Colonic mucosa (tissue), 4 donors: ENCODE measurements around the gene ITPKB. TPM values are rescaled to one million over a fixed set of nuclear protein-coding genes. Genes with fewer than 3 reads are reported as not detected.
A peak's percentile ranks its signal among the peaks of the same experiment; 100 is the strongest.

ENCODE experiments used
- DNase-seq: peaks from one replicate; pipeline ENCODE4 v3.0.0-alpha.2; 2020
- H3K27ac ChIP-seq: fragments of 200-600 bp; one replicate; pipeline ENCODE4 v1.8.0; 2021
- H3K27me3 ChIP-seq: fragments of 200-600 bp; one replicate; pipeline ENCODE4 v1.8.0; 2021
- H3K36me3 ChIP-seq: fragments of 200-600 bp; one replicate; pipeline ENCODE4 v1.8.0; 2021
- H3K4me1 ChIP-seq: fragments of 200-600 bp; one replicate; pipeline ENCODE4 v1.8.0; 2021; ENCODE audit warnings: mild to moderate bottlenecking
- H3K4me3 ChIP-seq: fragments of 200-600 bp; one replicate; pipeline ENCODE4 v1.8.0; 2021
- H3K9ac ChIP-seq, 2 donors: one replicate each; pipeline ENCODE4 v1.7.0; 2013; ENCODE audit warnings: control low read depth in 2 of 2, low read depth in 2 of 2, low read length in 2 of 2
- H3K9me3 ChIP-seq: fragments of 200-600 bp; one replicate; pipeline ENCODE4 v1.8.0; 2021
- intact Hi-C: fragments of 100-400 bp; cut with DNase I; formaldehyde crosslinking; loops from one replicate; pipeline ENCODE4 v1.14.1; 2022
- total RNA-seq, 2 donors: library from RNA; stranded (reverse); fragmentation: NEBNext Ultra II Directional in 1 of 2; extraction: Animal tissue kit (Norgen Biotek cat#: 25700) in 1 of 2; gene quantifications; one replicate each; pipeline ENCODE4 v1.2.1, GENCODE V29; 2021
- TF ChIP-seq, protein P1 (sequence below): fragments of 200-600 bp; IDR thresholded peaks from one replicate; pipeline ENCODE4 v1.8.0; 2022; ENCODE audit warnings: antibody characterized with exemption, mild to moderate bottlenecking
- donor health status: healthy.
- donor health status: DM: no; HTN: no; CAD: no.
- donor health status: DM: no; HTN: no; CAD: no.

Gene ITPKB
- total RNA-seq, 2 donors from 2014 or later, result 11.6 to 16.9 TPM

DNA sequence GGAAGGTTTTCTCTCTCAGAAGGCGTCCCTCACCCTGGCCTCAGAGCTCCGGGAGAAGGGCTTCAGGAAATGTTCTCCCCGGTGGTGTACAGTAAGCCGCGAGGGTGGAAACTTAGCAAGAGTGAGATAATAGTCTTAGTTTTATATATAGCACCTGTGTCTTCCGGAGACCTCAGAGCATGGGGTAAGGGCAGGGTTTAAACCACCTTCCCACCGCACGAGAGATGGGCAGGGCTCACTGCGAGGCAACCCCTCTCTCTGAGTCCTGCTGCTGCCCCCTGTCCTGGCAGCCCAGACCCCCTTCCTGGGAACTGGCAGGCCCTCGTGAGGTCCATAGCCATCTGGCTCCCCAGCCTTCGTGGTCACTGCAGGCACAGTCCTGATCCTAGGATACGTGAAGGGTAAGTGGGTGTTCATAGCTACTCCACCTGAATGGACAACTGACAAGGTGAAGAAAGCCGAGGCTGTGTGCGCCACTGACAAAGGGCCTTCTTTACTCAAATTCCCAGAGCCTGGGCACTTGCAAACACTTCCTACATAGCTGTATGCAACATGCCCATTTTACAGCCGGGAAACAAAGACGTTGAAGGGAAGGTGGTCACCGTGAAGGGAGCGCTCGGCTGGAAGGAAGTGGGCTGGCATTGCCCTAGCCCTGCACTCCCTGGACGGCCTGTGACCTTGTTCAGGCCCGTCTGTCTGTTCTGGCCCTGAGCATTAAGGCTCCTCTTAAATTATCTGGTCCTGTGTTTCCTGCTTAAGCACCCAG lies 26.9 kb downstream of the ITPKB start:
- TF ChIP-seq, protein P1, sequence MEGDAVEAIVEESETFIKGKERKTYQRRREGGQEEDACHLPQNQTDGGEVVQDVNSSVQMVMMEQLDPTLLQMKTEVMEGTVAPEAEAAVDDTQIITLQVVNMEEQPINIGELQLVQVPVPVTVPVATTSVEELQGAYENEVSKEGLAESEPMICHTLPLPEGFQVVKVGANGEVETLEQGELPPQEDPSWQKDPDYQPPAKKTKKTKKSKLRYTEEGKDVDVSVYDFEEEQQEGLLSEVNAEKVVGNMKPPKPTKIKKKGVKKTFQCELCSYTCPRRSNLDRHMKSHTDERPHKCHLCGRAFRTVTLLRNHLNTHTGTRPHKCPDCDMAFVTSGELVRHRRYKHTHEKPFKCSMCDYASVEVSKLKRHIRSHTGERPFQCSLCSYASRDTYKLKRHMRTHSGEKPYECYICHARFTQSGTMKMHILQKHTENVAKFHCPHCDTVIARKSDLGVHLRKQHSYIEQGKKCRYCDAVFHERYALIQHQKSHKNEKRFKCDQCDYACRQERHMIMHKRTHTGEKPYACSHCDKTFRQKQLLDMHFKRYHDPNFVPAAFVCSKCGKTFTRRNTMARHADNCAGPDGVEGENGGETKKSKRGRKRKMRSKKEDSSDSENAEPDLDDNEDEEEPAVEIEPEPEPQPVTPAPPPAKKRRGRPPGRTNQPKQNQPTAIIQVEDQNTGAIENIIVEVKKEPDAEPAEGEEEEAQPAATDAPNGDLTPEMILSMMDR, result no peak
- peaks cover 3% of the 10 kb centered on the region for H3K4me1 ChIP-seq
- H3K36me3 ChIP-seq, result no peaks in the 10 kb centered on the region
- no peaks in the 10 kb centered on the region for H3K27me3 ChIP-seq
- intact Hi-C loops, result no loop called here
- no peak overlapping the region for H3K27ac ChIP-seq
- H3K9me3 ChIP-seq, result no peaks in the 10 kb centered on the region
- no peak overlapping the region for H3K9ac ChIP-seq
- DNase-seq, result no peak
- no peak overlapping the region for H3K4me3 ChIP-seq

DNA sequence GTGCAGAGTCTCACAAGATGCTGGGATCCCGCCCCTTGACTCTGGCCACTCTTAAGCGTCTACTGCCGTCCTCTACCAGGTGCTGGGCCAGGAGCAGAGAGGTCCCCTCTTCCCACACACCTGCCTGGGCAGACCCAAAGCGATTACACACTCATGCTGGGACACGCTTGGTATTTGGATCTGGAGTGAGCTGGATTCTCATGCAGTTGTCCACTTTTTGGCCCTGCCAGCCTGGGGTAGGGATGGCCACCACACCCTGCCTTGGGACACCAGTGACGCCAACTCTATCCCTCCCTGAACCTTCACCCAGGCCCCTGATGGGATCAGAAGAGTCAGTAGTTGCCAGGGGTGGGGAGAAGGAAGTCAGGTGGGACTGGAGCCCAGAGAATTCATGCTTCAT lies 28.6 kb downstream of the ITPKB start:
- TF ChIP-seq, protein P1, result no peak
- H3K4me1 ChIP-seq, result peaks cover 3% of the 10 kb centered on the region
- H3K9me3 ChIP-seq, result no peaks in the 10 kb centered on the region
- H3K27me3 ChIP-seq, result no peaks in the 10 kb centered on the region
- H3K27ac ChIP-seq, result no peak overlapping the region
- no peak overlapping the region for H3K4me3 ChIP-seq
- no peak for DNase-seq
- H3K9ac ChIP-seq, result no peak overlapping the region
- intact Hi-C loops, result no loop called here
- H3K36me3 ChIP-seq, result no peaks in the 10 kb centered on the region

DNA sequence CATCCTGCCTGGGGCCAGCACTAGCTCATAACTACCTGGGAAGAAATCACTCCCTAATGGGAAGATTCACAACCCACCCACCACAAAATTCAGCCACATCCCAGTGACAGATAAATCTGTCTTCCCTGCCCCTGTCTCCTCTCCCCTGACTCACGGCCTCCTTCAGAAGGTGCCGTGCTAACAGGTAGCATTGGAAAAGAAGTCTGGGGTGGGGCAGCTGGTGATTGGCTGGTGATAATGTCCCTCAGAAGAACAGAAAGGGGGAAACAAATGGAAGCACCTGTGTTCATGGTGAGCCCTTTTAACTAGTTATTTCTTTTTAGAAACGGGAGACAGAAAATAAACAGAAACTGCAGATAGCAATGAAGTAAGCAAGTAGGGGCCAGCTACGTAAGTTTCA lies 29.1 kb downstream of the ITPKB start:
- Histone ChIP-seq H3K27ac (no peak overlapping the region), H3K36me3 (no peaks in the 10 kb centered on the region), H3K4me1 (peaks cover 3% of the 10 kb centered on the region), H3K9ac (no peak overlapping the region), H3K9me3 (no peaks in the 10 kb centered on the region), H3K4me3 (no peak overlapping the region), H3K27me3 (no peaks in the 10 kb centered on the region)
- intact Hi-C loops, result no loop called here
- TF ChIP-seq, protein P1, result no peak
- DNase-seq, result no peak

DNA sequence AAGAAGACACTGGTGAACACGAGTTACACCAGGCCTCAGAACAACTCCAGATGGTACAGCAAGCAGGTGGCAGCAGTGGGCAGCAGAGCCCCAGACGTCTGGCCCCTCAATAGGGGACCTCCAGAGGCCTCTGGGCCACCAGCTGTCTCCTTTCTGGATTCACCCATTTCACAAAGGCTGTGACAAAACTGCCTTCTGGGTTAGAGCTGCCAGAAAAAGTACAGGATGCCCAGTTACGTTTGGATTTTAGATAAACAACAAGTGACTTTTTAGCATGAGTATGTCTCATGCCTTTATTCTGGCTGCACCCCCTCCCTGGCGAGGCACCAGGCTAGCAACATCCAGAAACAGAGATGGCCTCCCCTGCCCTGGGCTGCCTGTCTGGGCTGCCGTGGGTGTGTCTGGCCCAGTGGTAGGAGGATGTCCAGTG lies 30.1 kb downstream of the ITPKB start:
- Histone ChIP-seq H3K4me1 (peaks cover 3% of the 10 kb centered on the region), H3K27me3 (no peaks in the 10 kb centered on the region), H3K9me3 (no peaks in the 10 kb centered on the region), H3K9ac (no peak overlapping the region), H3K36me3 (no peaks in the 10 kb centered on the region), H3K27ac (peak overlapping the region; percentile 32), H3K4me3 (no peak overlapping the region)
- intact Hi-C loops, result no loop called here
- no peak for DNase-seq
- TF ChIP-seq, protein P1, result no peak

DNA sequence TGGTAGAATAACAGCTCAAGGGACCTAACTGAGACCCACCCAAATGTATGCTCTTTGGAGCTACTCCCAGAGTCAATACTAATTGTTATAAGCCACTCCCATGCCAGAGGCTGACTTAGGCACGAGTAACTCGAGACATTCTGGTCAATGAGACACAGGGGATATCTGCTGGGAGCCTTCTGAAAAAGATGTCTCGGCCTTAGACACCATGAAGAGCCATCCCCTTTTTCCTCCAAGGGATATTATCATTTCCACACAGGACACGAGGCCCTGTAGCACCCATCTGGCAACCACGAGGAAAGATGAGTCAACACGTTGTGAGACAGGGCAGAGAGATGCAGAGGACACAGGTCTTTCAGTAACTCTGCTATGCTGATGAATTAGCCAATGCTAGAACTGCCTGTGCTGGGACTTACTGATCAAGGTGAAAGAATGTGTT lies 30.7 kb downstream of the ITPKB start:
- no peak overlapping the region for H3K4me3 ChIP-seq
- no peak overlapping the region for H3K9ac ChIP-seq
- H3K27me3 ChIP-seq, result no peaks in the 10 kb centered on the region
- TF ChIP-seq, protein P1, result no peak
- no peaks in the 10 kb centered on the region for H3K36me3 ChIP-seq
- intact Hi-C loops, result no loop called here
- no peak for DNase-seq
- H3K9me3 ChIP-seq, result no peaks in the 10 kb centered on the region
- H3K4me1 ChIP-seq, result peaks cover 3% of the 10 kb centered on the region
- peak overlapping the region; percentile 32 for H3K27ac ChIP-seq
